KG1 (cell line): ENCODE data around the gene FOXP1.

ENCODE experiments used
- DNase-seq: peaks from one replicate; lab custom pipeline; 2025; lab: John Stamatoyannopoulos, UW

The FOXP1 gene

DNA sequence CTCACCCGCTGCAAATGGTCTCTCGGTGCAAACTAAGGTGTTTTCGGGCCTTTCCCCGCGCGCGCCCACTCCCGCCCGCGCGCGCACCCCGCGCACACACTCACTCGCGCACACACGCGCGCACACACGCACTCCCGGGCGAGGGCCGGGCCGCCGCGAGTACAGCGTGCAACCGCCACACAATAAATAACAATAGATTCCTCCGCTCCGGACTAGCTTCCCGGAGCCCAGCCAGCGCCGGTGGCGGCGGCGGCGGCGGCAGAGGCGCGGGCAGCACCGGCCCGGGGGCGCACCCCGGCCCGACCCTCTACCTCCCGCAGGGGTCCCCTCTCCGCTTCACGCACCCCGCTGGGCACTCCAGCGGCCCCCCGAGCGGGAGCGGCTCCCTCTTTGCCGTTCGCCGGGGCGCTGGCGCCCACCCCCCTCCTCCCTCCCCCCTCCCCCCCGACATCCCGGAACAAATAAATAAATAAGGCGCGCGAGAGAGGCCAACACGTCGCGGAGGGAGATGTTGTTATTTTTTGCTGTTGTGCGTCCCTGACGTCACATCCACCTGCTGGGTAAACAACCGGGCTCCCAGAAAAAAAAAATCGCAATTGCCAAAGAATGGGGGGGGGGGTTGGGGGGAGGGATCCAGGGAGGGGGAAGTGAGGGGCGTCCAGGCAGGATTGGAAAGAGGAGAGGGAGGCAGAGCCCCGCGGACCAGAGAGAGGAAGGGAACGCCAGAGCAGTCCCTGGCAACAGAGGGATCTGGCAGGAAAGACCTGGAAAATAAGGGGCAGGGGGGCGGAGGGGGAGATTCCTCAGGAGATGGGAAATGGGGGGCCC lies at the start of gene FOXP1:
TSS of gene FOXP1 (minus strand) at position 163 of the 828 bp plus-strand sequence. CDS start 385,347 bp downstream, outside the sequence.
- DNase-seq = no peak

DNA sequence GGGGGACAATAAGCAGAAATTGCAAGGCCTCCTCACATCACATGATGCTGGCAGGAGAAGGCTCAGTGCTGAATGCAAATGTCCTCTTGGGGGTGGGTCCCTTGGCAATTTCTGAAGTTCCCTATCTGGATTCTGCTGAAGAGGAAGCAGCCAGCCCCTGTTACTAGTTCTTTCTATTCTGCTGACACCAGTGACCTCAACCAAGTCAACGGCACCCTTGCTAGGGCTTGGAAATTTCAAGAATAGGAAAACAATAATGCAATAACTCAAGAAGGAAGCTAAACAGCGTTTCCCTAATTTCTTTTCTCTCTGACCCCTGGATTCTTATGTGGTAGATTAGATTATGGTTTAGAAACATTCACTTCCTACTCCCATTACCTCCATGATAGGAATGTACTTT lies 46.2 kb upstream of the FOXP1 start:
- no peak for DNase-seq

DNA sequence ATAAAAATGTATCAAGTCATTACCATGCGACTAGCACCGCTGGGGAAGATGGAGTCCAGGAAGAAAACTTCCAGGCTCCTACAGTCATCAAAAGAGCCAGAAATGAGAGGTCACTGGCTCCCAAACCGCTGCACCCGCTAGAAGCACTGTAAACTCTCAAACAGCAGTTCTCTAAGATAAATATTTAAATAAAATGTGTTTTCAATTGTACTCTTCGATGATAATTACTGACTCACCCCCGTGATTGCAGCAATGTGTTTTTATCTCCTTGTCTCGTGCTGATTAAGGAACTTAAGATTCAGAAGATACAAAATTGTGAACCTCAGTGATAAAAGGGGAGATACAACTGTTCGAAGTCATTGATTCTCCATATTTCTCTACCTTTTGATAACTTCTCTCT lies 45.8 kb upstream of the FOXP1 start:
- no peak for DNase-seq

DNA sequence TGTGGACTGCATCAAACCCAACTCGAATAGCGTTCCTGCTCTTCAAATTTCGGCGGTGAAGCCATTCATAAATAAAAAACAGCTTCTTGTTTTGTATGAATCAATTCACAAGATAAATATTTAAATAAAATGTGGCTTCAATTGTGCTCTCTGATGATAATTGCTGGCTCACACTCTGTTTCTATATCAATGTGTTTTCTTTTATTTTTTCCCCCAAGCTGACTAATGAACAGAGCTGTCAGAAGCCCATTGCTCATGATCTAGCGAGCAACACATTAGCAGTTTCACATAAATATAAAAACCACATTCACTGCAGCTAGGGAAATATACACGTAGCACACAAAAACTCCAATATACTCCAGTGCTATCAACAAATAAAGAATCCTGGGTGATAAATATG lies 45.0 kb upstream of the FOXP1 start:
- no peak for DNase-seq

DNA sequence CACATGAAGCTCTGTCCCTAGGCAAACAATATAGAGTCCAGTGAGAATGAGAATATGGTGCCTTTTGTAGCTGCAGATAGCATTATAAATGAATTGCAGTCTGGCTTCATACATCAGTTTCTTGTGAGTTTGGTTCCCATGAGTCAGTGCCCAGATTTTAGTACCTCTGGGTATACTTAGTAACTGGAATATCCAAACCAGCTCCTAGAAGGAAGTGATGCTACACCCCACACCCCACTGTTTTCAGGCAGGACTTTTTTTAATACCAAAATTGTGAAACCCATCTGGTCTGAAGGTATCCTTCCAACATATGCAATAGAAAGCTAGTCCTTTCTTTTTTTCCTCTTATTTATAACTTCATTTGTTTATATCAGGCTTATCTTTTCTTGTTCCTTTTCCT lies 42.1 kb upstream of the FOXP1 start:
- no peak for DNase-seq

DNA sequence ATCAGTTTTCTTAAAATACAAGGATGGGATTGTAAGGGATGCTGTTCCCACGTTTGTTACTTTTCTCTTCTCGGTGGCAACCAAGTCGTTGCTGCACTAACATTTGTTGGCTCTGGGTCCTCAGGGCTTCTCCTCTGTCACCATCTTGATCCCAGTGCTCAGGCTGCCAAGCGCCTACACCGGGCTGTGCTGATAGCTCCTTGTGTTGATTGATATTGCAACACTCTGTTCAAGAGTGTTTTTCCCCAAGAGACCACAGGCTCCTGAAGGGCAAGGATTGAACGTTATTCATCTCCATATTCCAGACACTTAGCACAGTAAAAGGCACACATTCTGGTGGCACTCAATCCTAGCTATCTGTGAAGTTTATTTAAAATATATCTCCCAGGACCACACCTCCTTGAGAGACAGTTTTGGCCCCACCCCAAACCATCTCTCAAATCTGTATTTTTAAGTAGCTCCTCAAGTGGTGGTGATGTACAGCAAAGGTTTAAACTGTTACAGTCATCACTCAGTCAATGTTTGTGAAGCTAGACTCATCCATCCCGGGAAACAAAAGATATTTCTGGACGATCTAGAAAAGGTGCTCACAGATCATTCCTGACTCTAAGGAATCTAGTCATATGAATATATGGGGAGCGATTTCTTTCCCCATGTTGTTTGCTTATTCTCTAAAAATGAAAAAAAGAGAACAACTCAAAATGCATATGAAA lies 38.5 kb upstream of the FOXP1 start:
- no peak for DNase-seq

DNA sequence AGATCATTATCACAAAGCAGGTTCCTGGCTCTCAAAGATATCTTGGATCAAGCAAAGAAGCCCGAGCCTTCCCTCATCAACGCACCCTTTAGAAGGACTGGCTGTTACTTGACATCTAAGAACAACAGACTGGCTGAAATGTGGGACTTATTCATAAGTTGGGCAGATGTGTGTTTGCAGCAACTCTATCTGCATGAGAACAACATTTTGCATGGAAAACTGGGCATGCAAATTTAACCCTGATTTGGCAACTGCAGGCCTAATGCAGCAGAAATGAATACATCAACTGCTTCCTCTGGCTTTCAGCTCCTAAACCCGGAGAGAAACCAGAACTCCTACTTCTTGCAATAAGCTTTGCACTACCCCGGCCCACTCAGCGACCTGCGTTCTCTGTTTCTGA lies 35.0 kb upstream of the FOXP1 start:
- no peak for DNase-seq

DNA sequence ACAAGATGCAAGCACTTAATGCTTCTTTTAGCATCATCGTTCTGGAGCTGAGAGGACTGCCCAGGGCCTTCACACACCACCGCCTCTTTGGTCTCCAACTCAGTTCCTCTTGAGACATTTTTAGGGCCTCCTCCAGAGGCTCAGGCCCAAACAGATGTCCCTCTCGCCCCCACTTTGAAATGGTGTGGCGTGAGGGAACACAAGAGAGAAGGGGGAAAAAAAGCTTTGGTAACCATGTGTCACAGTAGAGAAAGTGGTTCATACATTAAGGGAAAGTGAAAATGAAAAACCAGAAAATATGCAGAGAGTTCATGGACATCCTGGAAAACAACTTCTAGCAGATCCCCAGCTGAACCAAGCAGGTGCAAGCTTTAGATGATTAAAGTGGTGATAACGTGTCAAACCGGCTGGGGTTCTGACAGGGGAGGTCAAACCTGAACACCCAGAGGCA lies 33.1 kb upstream of the FOXP1 start:
- DNase-seq = no peak

DNA sequence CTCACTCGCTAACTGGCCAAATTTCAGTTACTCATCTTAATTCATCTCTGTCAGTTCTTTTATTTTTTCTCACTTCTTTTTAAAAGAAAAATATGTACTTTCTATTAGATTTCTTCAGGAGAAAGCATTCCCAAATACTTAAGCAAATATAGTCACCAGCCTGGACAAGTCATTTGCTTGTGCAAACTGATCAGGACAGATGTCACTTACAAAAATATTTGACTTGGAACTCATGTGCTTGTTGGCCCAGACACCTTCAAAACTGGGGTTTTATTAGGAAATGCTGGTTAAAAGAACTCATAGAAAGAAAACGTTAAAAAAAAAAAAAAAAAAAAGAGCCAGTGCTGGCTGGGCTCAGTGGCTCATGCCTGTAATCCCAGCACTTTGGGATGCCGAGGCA lies 31.3 kb upstream of the FOXP1 start:
- DNase-seq = no peak

DNA sequence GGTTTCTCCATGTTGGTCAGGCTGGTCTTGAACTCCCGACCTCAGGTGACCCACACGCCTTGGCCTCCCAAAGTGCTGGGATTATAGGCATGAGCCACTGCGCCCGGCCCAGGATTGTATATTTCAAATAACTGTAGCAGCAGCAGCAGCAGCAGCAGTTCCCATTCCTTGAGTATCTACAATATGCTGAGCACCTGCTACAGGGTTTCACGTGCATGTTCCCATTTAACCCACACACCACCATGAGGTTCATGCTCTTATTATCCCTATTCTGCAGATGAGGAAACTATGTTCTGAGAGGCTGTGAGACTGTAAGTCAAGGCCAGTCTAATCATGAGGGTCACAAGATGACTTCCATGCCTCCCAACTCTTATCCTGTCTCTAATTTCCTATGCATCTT lies 30.9 kb upstream of the FOXP1 start:
- no peak for DNase-seq

DNA sequence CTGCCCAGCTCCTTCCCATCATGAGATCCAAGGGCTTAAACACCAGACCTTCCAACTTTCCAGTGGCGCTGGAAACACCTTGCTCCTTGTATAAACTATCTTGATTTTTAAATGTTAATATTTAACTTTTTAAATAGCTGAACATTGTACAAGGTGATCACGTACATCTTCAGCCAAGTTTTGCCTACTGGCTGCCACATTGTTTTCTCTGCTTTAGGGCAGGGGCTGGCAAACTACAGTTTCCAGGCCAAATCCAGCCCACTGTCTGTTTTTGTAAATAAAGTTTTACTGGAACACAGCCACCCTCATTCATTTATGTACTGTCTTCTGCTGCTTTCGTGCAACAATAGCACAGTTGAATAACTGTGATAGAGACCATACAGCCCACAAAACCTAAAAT lies 27.6 kb upstream of the FOXP1 start:
- no peak for DNase-seq

DNA sequence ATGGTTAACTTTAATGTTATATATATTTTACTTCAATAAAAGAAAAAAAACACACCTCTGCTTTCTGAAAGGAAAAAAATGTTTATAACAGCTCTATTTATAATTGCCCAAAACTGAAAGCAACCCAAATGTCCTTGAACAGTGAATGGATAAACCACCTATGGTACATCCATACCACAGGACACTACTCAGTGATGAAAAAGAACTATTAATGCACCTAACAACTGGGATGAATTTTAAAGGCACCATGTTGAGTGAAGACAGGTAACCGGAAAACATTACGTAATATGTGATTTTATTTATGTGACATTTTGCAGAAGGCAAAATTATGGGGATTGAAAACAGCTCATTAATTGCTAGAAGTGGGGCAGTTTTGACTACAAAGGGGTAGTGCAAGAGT lies 23.8 kb upstream of the FOXP1 start:
- no peak for DNase-seq

DNA sequence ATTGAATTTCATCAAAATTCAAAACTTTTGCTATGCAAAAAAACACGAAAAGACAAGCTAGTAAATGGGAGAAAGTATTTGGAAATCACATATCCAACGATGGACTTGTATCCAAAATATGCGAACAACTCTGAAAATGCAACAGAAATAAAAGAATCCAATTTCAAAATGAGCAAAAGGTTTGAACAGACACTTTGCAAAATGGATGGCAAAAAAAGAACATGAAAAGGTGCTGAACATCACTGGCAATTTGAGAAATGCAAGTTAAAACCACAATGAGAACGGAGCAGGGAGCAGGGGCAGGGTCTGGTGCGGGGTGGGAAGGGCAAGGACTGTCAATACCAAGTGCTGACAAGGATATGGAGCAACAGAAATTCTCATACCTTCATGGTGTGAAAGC lies 23.1 kb upstream of the FOXP1 start:
- no peak for DNase-seq

DNA sequence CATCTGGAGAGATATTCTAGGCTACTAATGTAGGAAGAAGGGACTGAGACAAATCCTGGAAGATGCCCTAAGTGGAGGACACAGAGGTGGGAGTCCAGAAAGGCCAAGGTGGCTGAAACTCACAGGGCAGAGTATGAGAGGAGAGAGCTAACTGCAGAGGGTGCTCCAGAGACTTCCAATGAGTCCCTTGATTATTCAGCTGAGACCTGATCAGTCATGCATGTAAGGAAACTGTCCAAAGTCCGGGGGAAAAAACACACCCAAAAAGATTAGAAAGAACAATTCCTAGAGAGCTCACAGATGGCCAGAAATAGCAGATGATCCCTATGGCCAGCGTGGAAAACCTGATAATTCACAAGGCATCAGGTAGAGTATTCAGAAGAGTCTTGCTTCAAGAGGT lies 18.7 kb upstream of the FOXP1 start:
- no peak for DNase-seq

DNA sequence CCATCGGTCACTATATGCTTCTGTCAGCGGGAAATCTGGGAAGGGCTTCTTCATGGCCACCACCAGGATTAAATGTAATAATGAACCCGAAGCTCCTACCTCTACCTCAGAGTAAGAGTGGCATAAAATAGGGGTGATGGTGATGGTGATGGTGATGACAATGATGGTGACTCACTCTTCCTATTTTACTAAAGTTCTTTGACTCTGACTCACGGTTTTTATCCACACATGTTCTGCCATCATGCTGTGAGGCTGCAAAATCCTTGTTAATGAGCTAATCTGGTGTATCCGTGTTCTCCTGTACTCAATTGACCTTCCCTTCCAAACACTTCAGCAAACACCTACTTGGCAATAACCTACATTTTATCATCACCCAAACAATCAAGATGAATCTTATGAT lies 18.3 kb upstream of the FOXP1 start:
- no peak for DNase-seq

DNA sequence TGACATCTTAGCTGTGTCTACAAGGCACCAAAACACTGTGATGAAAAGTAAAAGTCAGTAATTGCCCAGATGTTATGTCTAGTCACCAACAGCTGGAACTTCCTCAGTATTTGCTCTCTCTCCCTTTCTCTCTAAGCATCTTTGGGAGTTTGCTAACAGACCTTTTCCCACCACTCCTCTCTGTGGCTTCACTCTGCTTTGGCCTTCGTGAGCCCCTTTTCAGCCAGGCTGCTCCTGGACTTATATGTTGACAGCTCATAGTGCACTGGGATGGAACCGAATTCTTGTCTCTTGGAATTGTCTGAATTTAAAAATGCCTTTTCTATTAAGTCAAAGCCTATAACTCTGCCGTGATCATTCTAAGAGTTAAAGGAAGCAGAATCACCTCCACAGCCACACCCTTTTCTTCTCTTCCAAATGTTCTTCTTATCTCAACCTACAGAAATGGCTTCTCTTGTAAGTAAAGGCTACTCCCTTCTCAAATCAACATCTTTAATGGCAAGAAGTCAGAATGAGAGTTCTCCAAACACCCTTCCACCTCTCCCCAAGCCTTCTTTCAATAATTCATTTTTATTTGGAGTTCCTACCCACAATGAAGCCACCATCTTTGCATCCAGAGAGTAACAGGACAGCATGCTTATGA lies 17.2 kb upstream of the FOXP1 start:
- DNase-seq = no peak

DNA sequence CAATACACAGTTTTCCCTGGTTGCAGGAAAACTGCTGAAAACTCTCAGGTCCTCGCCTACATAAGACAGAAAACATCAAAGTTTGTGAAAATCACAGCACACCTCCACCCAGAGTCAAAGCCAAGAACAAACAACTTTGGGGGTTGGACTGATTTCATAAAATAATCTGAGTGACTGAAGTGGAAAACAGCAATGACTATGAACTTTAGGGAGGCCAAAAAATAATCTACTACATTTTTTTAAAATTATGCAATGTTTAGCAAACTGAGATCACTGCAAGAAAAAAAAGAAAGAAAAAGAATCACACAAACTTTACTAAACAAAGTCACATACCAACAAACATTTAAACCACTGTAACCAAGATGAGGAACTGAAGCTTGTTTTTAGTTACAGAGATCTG lies 15.9 kb upstream of the FOXP1 start:
- no peak for DNase-seq

DNA sequence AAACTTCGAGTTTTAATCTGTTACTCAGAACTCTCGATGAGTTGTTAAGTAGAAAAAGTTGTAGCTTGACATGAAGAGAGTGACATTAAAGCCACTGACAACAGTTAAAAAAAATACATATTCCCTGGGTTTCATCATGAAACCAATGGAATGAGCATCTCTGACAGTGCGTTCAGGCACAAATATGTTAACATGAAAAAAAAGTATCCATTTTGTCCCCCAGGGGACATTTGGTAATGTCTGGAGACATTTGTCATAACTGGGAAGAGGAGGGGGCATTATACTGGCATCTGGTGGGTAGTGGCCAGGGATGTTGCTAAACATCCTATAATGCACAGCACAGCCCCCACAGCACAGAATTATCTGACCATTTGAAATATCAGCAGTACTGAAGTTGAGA lies 14.8 kb upstream of the FOXP1 start:
- no peak for DNase-seq

DNA sequence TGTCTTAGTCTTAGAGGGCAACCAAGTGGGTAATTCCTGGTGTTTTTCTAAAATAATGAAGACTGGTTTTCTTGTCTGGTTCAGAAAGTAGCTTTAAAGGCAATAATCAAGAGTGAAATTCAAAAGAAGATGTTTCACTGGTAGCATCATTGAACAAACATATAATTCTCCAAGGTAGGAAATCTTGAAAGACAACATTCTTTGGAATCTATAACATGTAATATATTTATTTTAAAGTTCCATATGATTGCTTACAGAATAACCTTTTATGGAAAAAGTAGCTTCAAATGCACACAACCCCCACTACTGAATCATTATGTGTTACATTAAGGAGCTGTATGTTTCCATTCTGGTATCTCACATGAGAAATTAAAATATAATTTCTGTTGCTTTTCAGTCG lies 13.8 kb upstream of the FOXP1 start:
- DNase-seq = no peak

DNA sequence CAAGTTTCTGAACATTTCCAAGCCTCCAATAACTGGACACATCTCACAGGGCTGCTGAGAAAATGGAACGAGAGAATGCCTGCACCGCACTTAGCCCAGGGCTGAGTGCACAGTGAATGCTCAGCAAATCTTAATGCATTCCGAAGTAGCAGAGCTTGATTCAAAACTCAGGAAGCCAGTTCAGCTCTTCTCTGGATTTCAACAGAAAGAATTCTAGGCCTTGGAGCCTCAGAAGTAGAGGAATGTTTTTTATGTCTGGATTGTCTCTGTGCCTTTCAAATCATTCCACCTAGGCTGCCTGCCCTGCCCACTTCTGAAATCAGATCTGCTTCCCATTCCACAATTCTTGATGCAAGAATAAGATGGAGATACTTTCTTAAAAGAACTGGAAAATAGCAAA lies 9.6 kb upstream of the FOXP1 start:
- DNase-seq = no peak

DNA sequence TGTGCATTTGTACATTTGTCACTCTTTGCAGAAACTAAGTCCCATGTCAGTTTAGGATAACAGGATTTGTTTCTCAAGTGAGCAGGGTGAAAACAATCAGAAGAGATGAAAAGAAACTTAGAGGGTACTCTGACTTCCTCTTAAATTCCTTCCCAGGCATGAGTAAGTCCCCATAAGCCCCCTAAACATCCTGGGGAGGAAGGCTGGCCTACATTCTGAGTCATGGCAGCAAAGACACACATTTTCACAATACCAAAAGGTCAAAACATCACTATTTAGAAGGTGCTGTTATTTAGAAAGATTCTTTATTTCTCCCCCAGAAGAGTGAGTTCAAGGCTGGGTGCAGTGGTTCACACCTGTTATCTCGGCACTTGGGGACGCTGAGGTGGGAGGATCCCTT lies 7.6 kb upstream of the FOXP1 start:
- DNase-seq = no peak

DNA sequence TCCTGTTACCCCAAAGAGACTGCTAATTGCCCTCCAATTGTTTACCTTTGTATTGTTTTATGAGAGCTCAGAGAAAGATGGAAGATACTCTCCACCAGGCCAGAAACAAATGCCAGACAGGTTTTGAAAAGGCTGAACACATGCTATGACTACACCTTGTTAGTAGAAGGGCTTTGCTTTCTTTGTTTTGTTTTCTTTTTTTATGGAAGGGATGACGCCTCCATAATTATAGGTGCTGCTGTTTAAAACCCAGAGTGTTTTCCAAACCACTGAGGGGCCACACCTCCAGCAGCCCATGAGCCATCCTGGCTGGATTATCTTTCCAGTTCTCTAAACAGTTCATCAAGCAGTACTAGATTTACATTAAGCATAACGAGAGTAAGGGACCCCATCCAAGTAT lies 5.6 kb upstream of the FOXP1 start:
- DNase-seq = no peak

DNA sequence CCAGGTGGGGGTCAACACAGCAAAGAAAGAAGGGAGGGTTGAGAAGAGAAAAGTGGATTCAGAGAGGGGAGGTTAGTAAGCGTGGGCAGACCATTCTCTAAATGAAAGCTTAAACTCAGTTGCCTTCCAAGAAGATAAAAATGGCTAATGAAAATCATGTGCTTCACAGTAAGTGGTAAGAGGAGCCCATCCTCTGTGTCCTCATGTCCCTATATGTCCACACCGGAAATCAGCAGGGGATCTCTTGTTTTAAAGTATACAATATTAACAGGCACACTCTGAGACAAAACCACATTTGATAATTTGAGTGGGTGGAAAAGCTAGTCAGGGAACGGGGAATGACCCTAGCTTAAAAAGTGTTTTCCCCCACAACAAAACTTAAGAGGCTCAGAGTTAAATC lies 4.4 kb upstream of the FOXP1 start:
- no peak for DNase-seq
